ENCODE measurements around the gene SETMAR. TPM values are rescaled to one million over a fixed set of nuclear protein-coding genes. Genes with fewer than 3 reads are reported as not detected.

SETMAR gene
- total RNA-seq, 2 experiments from 2014 or later, result 9.1 to 9.2 TPM

GRCh38 chr3:4270720-4271119, 32.4 kb upstream of the SETMAR start:
- DNase-seq (peak in 2 of 14 experiments; percentile 7 to 13), ATAC-seq (ENCODE audit: poor library complexity) (no peak)
- intact Hi-C loops (cut with DNase I, micrococcal nuclease), result loop anchor here in 1 of 2 experiments (5.0 kb wide), 1 partner anchor 1068 kb away; no protein-coding TSS in a partner anchor
- Histone ChIP-seq H3K27ac (ENCODE audit: low read depth in 1 of 2, low read length in 2 of 2) (no peak overlapping the region), H3K36me3 (ENCODE audit: insufficient read depth, low read length) (no peaks in the 10 kb centered on the region), H3K4me1 (ENCODE audit: insufficient read depth, low read length) (no peaks in the 10 kb centered on the region), H3K4me3 (ENCODE audit: low read length) (no peak overlapping the region), H3K27me3 (ENCODE audit: control insufficient read depth in 1 of 2, insufficient read depth in 2 of 2, low read length in 2 of 2) (no peaks in the 10 kb centered on the region), H3K9me3 (ENCODE audit: control insufficient read depth in 1 of 2, insufficient read depth in 1 of 2, low read length in 2 of 2) (no peaks in the 10 kb centered on the region)
- ChIA-PET CTCF (no interaction called here), POLR2A (interaction anchor here (1.0 kb wide), 1 partner anchor 1070 kb away, joined by 3 read pairs; no protein-coding TSS in a partner anchor)
- Mint-ChIP-seq H3K27ac (no peak overlapping the region), H3K36me3 (ENCODE audit: low read depth) (no peaks in the 10 kb centered on the region), H3K4me3 (no peak overlapping the region), H3K4me1 (ENCODE audit: low read depth) (peaks cover 17% of the 10 kb centered on the region), H3K9me3 (peaks cover 5% of the 10 kb centered on the region), H3K27me3 (no peaks in the 10 kb centered on the region)
- TF ChIP-seq CTCF (IDR thresholded peaks at IDR 0.05), result no peak

DNA sequence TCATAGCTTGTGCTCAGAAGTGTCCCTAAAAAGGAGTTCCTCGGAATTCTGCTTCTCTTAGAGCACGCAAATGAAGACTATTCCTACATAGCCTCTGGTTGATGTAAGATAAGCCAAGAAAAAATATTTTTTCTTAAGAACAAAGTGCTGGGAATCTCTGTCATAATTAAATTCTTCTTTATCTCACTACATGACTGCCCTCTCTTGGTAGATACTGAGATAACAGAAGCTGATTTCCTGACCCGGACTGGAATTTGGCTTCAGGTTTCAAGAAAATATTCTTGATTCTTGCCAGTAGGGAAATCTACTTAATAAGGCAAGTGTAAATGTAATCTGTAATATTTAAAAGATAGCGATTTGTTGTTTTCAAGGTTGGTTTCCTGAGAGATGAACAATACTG, 31.3 kb upstream of the SETMAR start:
- peak; percentile 38 for TF ChIP-seq CTCF (IDR thresholded peaks at IDR 0.05)
- Histone ChIP-seq H3K36me3 (ENCODE audit: insufficient read depth, low read length) (no peaks in the 10 kb centered on the region), H3K9me3 (ENCODE audit: control insufficient read depth in 1 of 2, insufficient read depth in 1 of 2, low read length in 2 of 2) (no peaks in the 10 kb centered on the region), H3K27me3 (ENCODE audit: control insufficient read depth in 1 of 2, insufficient read depth in 2 of 2, low read length in 2 of 2) (no peaks in the 10 kb centered on the region), H3K27ac (ENCODE audit: low read depth in 1 of 2, low read length in 2 of 2) (no peak overlapping the region), H3K4me1 (ENCODE audit: insufficient read depth, low read length) (no peaks in the 10 kb centered on the region), H3K4me3 (ENCODE audit: low read length) (no peak overlapping the region)
- Mint-ChIP-seq H3K27ac (no peak overlapping the region), H3K4me1 (ENCODE audit: low read depth) (peaks cover 17% of the 10 kb centered on the region), H3K4me3 (no peak overlapping the region), H3K36me3 (ENCODE audit: low read depth) (no peaks in the 10 kb centered on the region), H3K9me3 (peaks cover 5% of the 10 kb centered on the region), H3K27me3 (no peaks in the 10 kb centered on the region)
- ChIA-PET CTCF (interaction anchor here (1.0 to 1.2 kb wide), 2 partner anchors 8 to 1072 kb away, joined by 3 to 5 read pairs; no protein-coding TSS in a partner anchor), POLR2A (interaction anchor here (0.6 kb wide), 1 partner anchor 45 kb away, joined by 3 read pairs; no protein-coding TSS in a partner anchor)
- DNase-seq, result peak in 3 of 14 experiments; percentile 14 to 22 (median 18)
- intact Hi-C loops (cut with DNase I, micrococcal nuclease), result loop anchor here in 1 of 2 experiments (5.0 kb wide), 1 partner anchor 1070 kb away; no protein-coding TSS in a partner anchor
- ATAC-seq (ENCODE audit: poor library complexity), result no peak

DNA sequence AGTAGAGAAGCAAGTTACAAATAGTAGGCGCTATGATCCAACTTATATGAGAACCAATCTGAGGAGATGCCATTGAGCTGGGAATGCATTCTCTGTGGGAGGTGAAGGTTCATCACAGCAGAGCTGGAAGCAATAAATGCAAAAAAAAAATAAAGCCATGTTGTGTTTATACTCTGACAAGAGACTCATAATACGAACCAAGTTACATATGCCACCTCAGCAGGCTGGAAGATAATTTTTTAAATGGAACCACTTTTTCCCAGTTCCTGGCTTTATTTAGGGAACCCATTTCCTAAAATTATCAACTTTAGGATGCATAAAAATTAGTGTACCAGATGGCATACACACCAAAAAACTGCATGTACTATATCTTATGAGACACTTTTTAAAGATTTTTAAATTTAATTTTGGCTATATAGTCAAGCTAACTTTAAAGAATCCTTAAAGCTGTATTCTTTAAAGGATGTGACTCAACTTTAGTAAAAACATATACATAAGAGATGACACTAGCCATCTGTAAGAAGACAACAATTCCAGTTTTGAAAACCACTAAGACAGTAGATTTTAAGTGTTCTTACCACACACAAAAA, 23.6 kb upstream of the SETMAR start:
- no peak for DNase-seq
- H3K4me3 Mint-ChIP-seq, result no peak overlapping the region
- ChIA-PET CTCF (interaction anchor here (0.9 to 1.5 kb wide), 3 partner anchors 8 to 11 kb away, joined by 3 to 5 read pairs (median 3); no protein-coding TSS in a partner anchor), POLR2A (no interaction called here)
- H3K27me3 ChIP-seq (ENCODE audit: control insufficient read depth in 1 of 2, insufficient read depth in 2 of 2, low read length in 2 of 2), result no peaks in the 10 kb centered on the region
- H3K36me3 ChIP-seq (ENCODE audit: insufficient read depth, low read length), result no peaks in the 10 kb centered on the region
- no peaks in the 10 kb centered on the region for H3K9me3 Mint-ChIP-seq
- ATAC-seq (ENCODE audit: poor library complexity), result no peak
- H3K27ac ChIP-seq (ENCODE audit: low read depth in 1 of 2, low read length in 2 of 2), result no peak overlapping the region
- no peaks in the 10 kb centered on the region for H3K27me3 Mint-ChIP-seq
- H3K4me1 ChIP-seq (ENCODE audit: insufficient read depth, low read length), result no peaks in the 10 kb centered on the region
- intact Hi-C loops (cut with DNase I, micrococcal nuclease), result no loop called here
- no peaks in the 10 kb centered on the region for H3K36me3 Mint-ChIP-seq (ENCODE audit: low read depth)
- H3K27ac Mint-ChIP-seq, result no peak overlapping the region
- H3K9me3 ChIP-seq (ENCODE audit: control insufficient read depth in 1 of 2, insufficient read depth in 1 of 2, low read length in 2 of 2), result no peaks in the 10 kb centered on the region
- no peak for TF ChIP-seq CTCF (IDR thresholded peaks at IDR 0.05)
- H3K4me1 Mint-ChIP-seq (ENCODE audit: low read depth), result no peaks in the 10 kb centered on the region
- H3K4me3 ChIP-seq (ENCODE audit: low read length), result no peak overlapping the region
